Measurements from ENCODE around the gene SLC25A30. TPM values are rescaled to one million over a fixed set of nuclear protein-coding genes. Genes with fewer than 3 reads are reported as not detected.

SLC25A30 gene
- total RNA-seq, 4 donors from 2014 or later: 1.7 to 6.7 (median 5.8) TPM

DNA sequence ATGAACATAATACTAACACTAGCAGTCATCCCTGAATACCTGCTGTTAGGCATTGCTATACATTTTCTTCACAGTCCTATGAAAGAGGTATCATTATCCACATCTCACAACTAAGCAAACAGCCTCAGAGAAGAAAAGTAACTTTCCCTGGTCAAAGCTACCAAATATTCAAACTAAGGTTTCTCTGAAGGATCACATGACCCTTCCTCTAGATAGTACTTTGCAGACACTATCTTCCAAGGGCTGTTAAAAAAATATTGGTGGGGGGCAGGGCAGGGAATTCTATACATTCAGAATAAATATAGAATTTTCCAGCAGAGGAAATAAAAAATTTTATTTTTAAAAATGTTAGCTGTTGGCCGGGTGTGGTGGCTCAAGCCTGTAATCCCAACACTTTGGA, 3.1 kb downstream of the SLC25A30 start:
- no peaks in the 10 kb centered on the region for H3K27me3 ChIP-seq
- 50% methylated on average over 1 of the region's 1 CpG for WGBS, 2 donors
- peaks cover 14 to 52% (median 26%) of the 10 kb centered on the region in 3 donors for H3K4me1 ChIP-seq

DNA sequence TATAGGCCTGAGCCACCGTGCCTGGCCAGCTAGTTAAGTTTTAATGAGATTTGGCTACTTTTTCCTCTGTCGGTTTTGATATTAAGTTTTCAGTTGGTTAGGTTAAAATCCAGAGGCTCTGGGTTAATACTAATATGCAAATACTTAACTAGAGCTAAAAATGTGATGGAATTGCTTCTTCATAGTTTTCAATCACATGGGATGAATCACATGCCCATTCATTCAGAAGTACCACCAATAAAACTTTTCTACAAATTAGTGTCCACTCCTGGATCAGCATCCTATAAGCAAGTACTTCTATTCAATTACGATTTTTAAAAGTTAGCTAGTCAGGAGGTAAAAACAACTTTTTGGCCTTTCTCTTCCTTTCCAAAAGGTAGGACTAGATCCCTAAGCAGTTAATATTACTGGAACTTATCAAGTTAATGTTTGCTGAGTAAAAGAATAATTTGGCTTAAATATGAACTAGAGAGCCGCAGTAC, 4.3 kb downstream of the SLC25A30 start:
- H3K9me3 ChIP-seq: no peaks in the 10 kb centered on the region
- H3K4me1 ChIP-seq: peaks cover 14 to 52% (median 26%) of the 10 kb centered on the region in 3 donors
- H3K27ac ChIP-seq: peak overlapping the region; percentile 72 to 87 (median 85)
- H3K27me3 ChIP-seq: no peaks in the 10 kb centered on the region
- H3K4me3 ChIP-seq: peak overlapping the region; percentile 18 to 62 (median 37)
- intact Hi-C loops (cut with DNase I): no loop called here
- TF ChIP-seq, protein P1, sequence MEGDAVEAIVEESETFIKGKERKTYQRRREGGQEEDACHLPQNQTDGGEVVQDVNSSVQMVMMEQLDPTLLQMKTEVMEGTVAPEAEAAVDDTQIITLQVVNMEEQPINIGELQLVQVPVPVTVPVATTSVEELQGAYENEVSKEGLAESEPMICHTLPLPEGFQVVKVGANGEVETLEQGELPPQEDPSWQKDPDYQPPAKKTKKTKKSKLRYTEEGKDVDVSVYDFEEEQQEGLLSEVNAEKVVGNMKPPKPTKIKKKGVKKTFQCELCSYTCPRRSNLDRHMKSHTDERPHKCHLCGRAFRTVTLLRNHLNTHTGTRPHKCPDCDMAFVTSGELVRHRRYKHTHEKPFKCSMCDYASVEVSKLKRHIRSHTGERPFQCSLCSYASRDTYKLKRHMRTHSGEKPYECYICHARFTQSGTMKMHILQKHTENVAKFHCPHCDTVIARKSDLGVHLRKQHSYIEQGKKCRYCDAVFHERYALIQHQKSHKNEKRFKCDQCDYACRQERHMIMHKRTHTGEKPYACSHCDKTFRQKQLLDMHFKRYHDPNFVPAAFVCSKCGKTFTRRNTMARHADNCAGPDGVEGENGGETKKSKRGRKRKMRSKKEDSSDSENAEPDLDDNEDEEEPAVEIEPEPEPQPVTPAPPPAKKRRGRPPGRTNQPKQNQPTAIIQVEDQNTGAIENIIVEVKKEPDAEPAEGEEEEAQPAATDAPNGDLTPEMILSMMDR (IDR thresholded peaks at IDR 0.05): no peak
- TF ChIP-seq POLR2A (IDR thresholded peaks at IDR 0.05): no peak
- 73% methylated on average over 4 of the region's 4 CpGs for WGBS, 2 donors
- DNase-seq: no peak
- peaks cover 0 to 25% (median 0%) of the 10 kb centered on the region in 3 donors for H3K36me3 ChIP-seq

More for the DNA sequence above, 3.1 kb downstream of the SLC25A30 start:
- Histone ChIP-seq H3K4me3 (peak overlapping the region in 3 of 4 donors; percentile 36 to 62 (median 38)), H3K36me3 (peaks cover 0 to 13% (median 0%) of the 10 kb centered on the region in 3 donors), H3K27ac (peak overlapping the region; percentile 72 to 87 (median 85)), H3K9me3 (no peaks in the 10 kb centered on the region)
- TF ChIP-seq, protein P1 (IDR thresholded peaks at IDR 0.05): no peak
- no peak for TF ChIP-seq POLR2A (IDR thresholded peaks at IDR 0.05)
- intact Hi-C loops (cut with DNase I): no loop called here
- no peak for DNase-seq

DNA sequence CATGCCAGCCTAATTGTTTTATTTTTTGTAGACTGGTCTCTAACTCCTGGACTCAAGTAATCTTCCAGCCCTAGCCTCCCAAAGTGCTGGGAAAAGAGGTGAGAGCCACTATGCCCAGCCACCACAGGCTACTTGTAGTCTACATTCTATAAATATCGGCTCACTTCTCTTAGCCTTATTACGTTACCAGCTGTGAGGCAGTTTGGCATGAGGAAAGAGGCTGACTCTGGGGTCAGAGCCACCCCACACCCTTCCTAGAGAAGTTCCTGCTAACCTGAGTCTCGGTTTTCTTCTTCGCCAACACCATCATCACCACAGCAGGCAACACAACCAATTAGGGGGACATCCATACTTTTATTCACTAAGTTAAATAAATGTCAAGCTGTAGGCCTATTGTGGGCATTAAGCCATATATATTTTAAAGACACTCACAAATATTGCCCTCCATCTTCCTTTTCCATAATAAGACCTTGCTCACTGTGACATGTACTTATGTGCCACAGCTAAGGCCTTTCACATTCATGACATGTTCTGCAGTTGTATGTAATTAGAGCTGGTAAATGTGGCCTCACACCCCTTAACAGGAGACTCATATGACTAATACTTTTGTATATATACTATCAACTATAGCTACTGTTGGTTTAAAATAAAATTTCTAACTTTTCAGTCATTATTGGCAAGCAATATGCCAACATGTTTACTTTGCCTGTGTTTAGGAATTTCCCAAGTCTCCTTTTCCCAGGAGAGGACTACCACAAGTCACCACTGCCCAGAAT, 5.7 kb downstream of the SLC25A30 start:
- H3K27me3 ChIP-seq: no peaks in the 10 kb centered on the region
- no peak for DNase-seq
- peaks cover 0 to 39% (median 2%) of the 10 kb centered on the region in 3 donors for H3K36me3 ChIP-seq
- 74 to 87% methylated on average over 4 of the region's 4 CpGs for WGBS, 2 donors
- intact Hi-C loops (cut with DNase I): no loop called here
- TF ChIP-seq POLR2A (IDR thresholded peaks at IDR 0.05): no peak
- TF ChIP-seq, protein P1 (IDR thresholded peaks at IDR 0.05): no peak
- no peaks in the 10 kb centered on the region for H3K9me3 ChIP-seq
- no peak overlapping the region for H3K4me3 ChIP-seq
- peaks cover 14 to 52% (median 26%) of the 10 kb centered on the region in 3 donors for H3K4me1 ChIP-seq
- H3K27ac ChIP-seq: no peak overlapping the region

DNA sequence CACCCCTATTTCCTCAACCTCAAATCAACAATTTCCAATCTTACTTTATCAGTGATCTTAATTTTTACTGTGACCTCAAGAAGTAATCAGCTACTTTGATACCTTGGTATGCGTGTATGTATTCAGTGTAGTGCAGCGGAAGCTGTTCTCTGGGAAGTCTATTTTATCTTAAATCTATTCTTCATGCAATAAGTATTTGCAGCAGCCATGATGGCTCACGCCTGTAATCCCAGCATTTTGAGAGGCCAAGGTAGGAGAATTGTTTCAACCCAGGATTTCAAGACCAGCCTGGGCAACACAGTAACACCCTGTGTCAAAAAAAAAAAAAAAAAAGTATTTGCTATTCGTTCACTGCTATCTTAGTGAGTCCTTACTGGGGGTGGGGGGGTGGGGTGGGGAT, 6.5 kb downstream of the SLC25A30 start:
- TF ChIP-seq, protein P1 (IDR thresholded peaks at IDR 0.05): no peak
- no peak for TF ChIP-seq POLR2A (IDR thresholded peaks at IDR 0.05)
- Histone ChIP-seq H3K36me3 (peaks cover 0 to 47% (median 2%) of the 10 kb centered on the region in 3 donors), H3K27me3 (no peaks in the 10 kb centered on the region), H3K4me1 (peaks cover 9 to 44% (median 21%) of the 10 kb centered on the region in 3 donors), H3K9me3 (no peaks in the 10 kb centered on the region), H3K4me3 (no peak overlapping the region), H3K27ac (no peak overlapping the region)
- WGBS, 2 donors: 77 to 91% methylated on average over 4 of the region's 4 CpGs
- intact Hi-C loops (cut with DNase I): no loop called here
- DNase-seq: no peak

DNA sequence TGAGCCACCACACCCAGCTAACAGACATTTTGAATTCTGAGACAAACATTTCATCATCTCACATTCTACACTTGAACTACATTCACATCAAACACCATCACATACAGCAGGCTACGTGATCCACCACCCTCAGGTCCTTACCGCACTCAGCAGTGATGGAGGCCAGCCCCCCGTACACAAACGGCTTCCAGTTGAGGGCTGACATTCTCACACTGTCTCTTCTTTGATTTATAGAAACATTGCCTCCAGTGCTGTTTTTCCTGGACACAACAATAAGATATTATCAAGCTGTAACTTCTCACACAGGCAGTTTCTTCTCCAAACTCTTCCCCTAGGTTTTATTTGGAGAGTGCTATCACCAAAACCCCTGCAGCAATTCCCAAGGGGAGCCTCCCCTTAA, 7.0 kb downstream of the SLC25A30 start:
- Histone ChIP-seq H3K9me3 (no peaks in the 10 kb centered on the region), H3K36me3 (peaks cover 0 to 52% (median 2%) of the 10 kb centered on the region in 3 donors), H3K4me3 (no peak overlapping the region), H3K27me3 (no peaks in the 10 kb centered on the region), H3K4me1 (peaks cover 5 to 40% (median 17%) of the 10 kb centered on the region in 3 donors), H3K27ac (no peak overlapping the region)
- intact Hi-C loops (cut with DNase I): no loop called here
- no peak for DNase-seq
- WGBS, 2 donors: 81 to 83% methylated on average over 4 of the region's 4 CpGs
- TF ChIP-seq POLR2A (IDR thresholded peaks at IDR 0.05): no peak
- TF ChIP-seq, protein P1 (IDR thresholded peaks at IDR 0.05): no peak
